K562 (cell line): ENCODE measurements around the gene ATL2.

Source experiments
- ARID2 ChIP-seq: fragments of 450-650 bp; IDR thresholded peaks from 2 replicates; pipeline ENCODE4 v1.6.1; 2017; ENCODE audit warnings: antibody characterized with exemption, mild to moderate bottlenecking
- EZH2 ChIP-seq: IDR thresholded peaks from 2 replicates; pipeline ENCODE4 v1.6.1; 2012; ENCODE audit warnings: low read depth, mild to moderate bottlenecking, inconsistent platforms, low read length, borderline replicate concordance
- FOXP1 ChIP-seq: sonication (generic); formaldehyde crosslinking; IDR thresholded peaks from 2 replicates; pipeline ENCODE4 v1.8.0; 2022; ENCODE audit warnings: mild to moderate bottlenecking, missing genetic modification reagents
- GATA2 ChIP-seq: sonication (generic); formaldehyde crosslinking; IDR thresholded peaks from 2 replicates; pipeline ENCODE4 v1.4.0; 2020; ENCODE audit warnings: mild to moderate bottlenecking, missing genetic modification reagents
- KLF1 ChIP-seq: fragments of 450-650 bp; IDR thresholded peaks from 2 replicates; pipeline ENCODE4 v1.6.1; 2016; ENCODE audit warnings: missing genetic modification characterization, missing compliant biosample characterization
- L3MBTL2 ChIP-seq: fragments of 450-650 bp; IDR thresholded peaks from 2 replicates; pipeline ENCODE4 v1.6.1; 2016; ENCODE audit warnings: mild to moderate bottlenecking, moderate library complexity
- NCOR1 ChIP-seq: fragments of 450-650 bp; IDR thresholded peaks from 2 replicates; pipeline ENCODE4 v1.6.1; 2016; ENCODE audit warnings: mild to moderate bottlenecking, moderate library complexity
- PHTF2 ChIP-seq: fragments of 250-450 bp; sonication (Bioruptor Pico); IDR thresholded peaks from 2 replicates; pipeline ENCODE4 v1.5.0; 2021; ENCODE audit warnings: mild to moderate bottlenecking
- POLR2A ChIP-seq: fragments of 450-650 bp; conservative IDR thresholded peaks from 2 replicates; pipeline ENCODE4 v1.6.1; 2016
- PRMT5 ChIP-seq: sonication (generic); formaldehyde crosslinking; IDR thresholded peaks from 2 replicates; pipeline ENCODE4 v1.5.0; 2020; ENCODE audit warnings: missing genetic modification reagents
- SMAD1 ChIP-seq: fragments of 150-350 bp; IDR thresholded peaks from 2 replicates; pipeline ENCODE4 v1.6.1; 2014; ENCODE audit warnings: low read length, low read depth; ENCODE audit not compliant: partially characterized antibody
- ZNF232 ChIP-seq: sonication (generic); formaldehyde crosslinking; IDR thresholded peaks from 2 replicates; pipeline ENCODE4 v1.8.0; 2022; ENCODE audit warnings: mild to moderate bottlenecking, missing genetic modification reagents
- TF ChIP-seq, protein P1 (sequence below), 3 experiments: IDR thresholded peaks in 2 of 3; conservative IDR thresholded peaks in 1 of 3; 2 replicates each; pipeline ENCODE4 v1.5.1; 2011 to 2012; ENCODE audit warnings: low read length in 3 of 3, mild to moderate bottlenecking in 3 of 3, control low read depth in 2 of 3, improper control_type of control experiment in 1 of 3, inconsistent platforms in 1 of 3, low read depth in 1 of 3, mixed read lengths in 1 of 3, moderate library complexity in 1 of 3; ENCODE audit not compliant: insufficient read depth in 2 of 3
- TF ChIP-seq, protein P2 (sequence below), 2 experiments: fragments of 450-650 bp; formaldehyde crosslinking in 1 of 2; IDR thresholded peaks; 2 replicates each; pipeline versions ENCODE4 v1.4.0 to v1.6.1; 2014 to 2020; ENCODE audit warnings: mild to moderate bottlenecking in 2 of 2, borderline replicate concordance in 1 of 2, low read depth in 1 of 2

DNA sequence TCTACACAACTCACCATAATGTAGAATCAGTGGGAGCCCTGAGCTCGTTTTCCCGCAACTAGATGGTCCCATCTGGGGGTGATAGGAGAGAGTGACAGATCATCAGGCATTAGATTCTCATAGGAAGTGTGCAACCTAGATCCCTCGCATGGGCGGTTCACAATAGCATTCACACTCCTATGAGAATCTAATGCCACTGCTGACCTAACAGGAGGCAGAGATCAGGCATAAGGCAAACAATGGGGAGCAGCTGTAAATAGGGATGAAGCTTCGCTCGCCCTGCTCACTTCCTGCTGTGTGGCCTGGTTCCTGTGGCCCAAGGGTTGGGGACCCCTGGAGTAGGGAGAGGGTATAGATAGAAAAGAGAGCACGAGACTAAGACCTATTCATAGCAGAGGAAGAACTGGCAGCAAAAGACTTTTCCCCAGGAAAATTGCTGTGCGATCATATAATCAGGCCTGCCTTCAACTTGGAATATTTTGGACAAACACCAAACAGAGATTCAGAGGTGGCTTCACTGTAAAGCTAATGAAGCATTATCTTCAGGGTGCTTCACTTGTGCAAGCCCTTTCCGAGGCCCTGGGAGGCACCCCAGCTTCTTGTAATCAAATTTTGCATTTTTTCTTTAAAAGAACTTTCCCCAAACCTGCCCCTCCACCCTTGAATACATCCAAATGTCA, 29.0 kb upstream of the ATL2 start:
- TF ChIP-seq PRMT5 (CRISPR knock-in tag) (no peak), EZH2 (no peak), L3MBTL2 (no peak), NCOR1 (no peak), PHTF2 (CRISPR knock-in tag) (no peak), ARID2 (no peak), POLR2A (no peak), ZNF232 (CRISPR knock-in tag) (no peak), FOXP1 (no peak), SMAD1 (no peak), KLF1 (tag) (no peak), GATA2 (no peak)
- TF ChIP-seq, protein P1, sequence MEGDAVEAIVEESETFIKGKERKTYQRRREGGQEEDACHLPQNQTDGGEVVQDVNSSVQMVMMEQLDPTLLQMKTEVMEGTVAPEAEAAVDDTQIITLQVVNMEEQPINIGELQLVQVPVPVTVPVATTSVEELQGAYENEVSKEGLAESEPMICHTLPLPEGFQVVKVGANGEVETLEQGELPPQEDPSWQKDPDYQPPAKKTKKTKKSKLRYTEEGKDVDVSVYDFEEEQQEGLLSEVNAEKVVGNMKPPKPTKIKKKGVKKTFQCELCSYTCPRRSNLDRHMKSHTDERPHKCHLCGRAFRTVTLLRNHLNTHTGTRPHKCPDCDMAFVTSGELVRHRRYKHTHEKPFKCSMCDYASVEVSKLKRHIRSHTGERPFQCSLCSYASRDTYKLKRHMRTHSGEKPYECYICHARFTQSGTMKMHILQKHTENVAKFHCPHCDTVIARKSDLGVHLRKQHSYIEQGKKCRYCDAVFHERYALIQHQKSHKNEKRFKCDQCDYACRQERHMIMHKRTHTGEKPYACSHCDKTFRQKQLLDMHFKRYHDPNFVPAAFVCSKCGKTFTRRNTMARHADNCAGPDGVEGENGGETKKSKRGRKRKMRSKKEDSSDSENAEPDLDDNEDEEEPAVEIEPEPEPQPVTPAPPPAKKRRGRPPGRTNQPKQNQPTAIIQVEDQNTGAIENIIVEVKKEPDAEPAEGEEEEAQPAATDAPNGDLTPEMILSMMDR (IDR thresholded peaks at IDR 0.05 in 2 of 3, conservative IDR thresholded peaks at IDR 0.05 in 1 of 3; ENCODE audit: insufficient read depth in 2 of 3, low read depth in 1 of 3, low read length in 3 of 3) = no peak
- TF ChIP-seq, protein P2, sequence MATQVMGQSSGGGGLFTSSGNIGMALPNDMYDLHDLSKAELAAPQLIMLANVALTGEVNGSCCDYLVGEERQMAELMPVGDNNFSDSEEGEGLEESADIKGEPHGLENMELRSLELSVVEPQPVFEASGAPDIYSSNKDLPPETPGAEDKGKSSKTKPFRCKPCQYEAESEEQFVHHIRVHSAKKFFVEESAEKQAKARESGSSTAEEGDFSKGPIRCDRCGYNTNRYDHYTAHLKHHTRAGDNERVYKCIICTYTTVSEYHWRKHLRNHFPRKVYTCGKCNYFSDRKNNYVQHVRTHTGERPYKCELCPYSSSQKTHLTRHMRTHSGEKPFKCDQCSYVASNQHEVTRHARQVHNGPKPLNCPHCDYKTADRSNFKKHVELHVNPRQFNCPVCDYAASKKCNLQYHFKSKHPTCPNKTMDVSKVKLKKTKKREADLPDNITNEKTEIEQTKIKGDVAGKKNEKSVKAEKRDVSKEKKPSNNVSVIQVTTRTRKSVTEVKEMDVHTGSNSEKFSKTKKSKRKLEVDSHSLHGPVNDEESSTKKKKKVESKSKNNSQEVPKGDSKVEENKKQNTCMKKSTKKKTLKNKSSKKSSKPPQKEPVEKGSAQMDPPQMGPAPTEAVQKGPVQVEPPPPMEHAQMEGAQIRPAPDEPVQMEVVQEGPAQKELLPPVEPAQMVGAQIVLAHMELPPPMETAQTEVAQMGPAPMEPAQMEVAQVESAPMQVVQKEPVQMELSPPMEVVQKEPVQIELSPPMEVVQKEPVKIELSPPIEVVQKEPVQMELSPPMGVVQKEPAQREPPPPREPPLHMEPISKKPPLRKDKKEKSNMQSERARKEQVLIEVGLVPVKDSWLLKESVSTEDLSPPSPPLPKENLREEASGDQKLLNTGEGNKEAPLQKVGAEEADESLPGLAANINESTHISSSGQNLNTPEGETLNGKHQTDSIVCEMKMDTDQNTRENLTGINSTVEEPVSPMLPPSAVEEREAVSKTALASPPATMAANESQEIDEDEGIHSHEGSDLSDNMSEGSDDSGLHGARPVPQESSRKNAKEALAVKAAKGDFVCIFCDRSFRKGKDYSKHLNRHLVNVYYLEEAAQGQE (IDR thresholded peaks at IDR 0.05; ENCODE audit: borderline replicate concordance) = no peak
- TF ChIP-seq, protein P2 (CRISPR knock-in tag; IDR thresholded peaks at IDR 0.05; ENCODE audit: low read depth) = no peak
